Naive thymus-derived CD8-positive, alpha-beta T cell (primary cell): ENCODE results near the gene RASD1. TPM values are rescaled to one million over a fixed set of nuclear protein-coding genes. Genes with fewer than 3 reads are reported as not detected.

Experiments
- ATAC-seq, 2 donors: fragments of 150-1000 bp; cut with Tn5 transposase in 1 of 2; sonication (Bioruptor Pico), chemical (Tn5 transposase) in 1 of 2; 1 replicate in 1 of 2; 2 replicates in 1 of 2; pipeline ENCODE4 v1.10.0; 2021; ENCODE audit warnings: mild to moderate bottlenecking in 2 of 2, moderate library complexity in 2 of 2
- POLR2A ChIA-PET: fragments of 350-600 bp; sonication (Branson Sonifier 250); formaldehyde crosslinking; loops from one replicate; lab custom pipeline; 2021; ENCODE audit warnings: antibody characterized with exemption; lab: Charles Lee
- DNase-seq, 10 donors: peaks; one replicate each; pipeline versions ENCODE4 v3.0.0 to v3.0.0-alpha.2; 2020 to 2022
- H3K27ac Mint-ChIP-seq, 10 donors: one replicate each; pipeline ENCODE4 v1.8.0; 2020 to 2022; ENCODE audit warnings: mild to moderate bottlenecking in 10 of 10, mixed read lengths in 10 of 10, moderate library complexity in 4 of 10, inconsistent platforms in 1 of 10
- H3K27me3 Mint-ChIP-seq, 5 donors: one replicate each; pipeline ENCODE4 v1.8.0; 2021 to 2022; ENCODE audit warnings: mixed read lengths in 5 of 5
- H3K36me3 Mint-ChIP-seq, 3 donors: one replicate each; pipeline ENCODE4 v1.8.0; 2020 to 2022; ENCODE audit warnings: mixed read lengths in 3 of 3, mild to moderate bottlenecking in 2 of 3, inconsistent platforms in 1 of 3
- H3K4me1 Mint-ChIP-seq, 4 donors: one replicate each; pipeline ENCODE4 v1.8.0; 2021 to 2022; ENCODE audit warnings: mixed read lengths in 4 of 4
- H3K4me3 Mint-ChIP-seq, 10 donors: one replicate each; pipeline ENCODE4 v1.8.0; 2020 to 2022; ENCODE audit warnings: mild to moderate bottlenecking in 10 of 10, mixed read lengths in 10 of 10, moderate library complexity in 6 of 10, inconsistent platforms in 1 of 10
- H3K9me3 Mint-ChIP-seq, 9 donors: one replicate each; pipeline ENCODE4 v1.8.0; 2020 to 2022; ENCODE audit warnings: mixed read lengths in 9 of 9, mild to moderate bottlenecking in 3 of 9, inconsistent platforms in 1 of 9, moderate library complexity in 1 of 9
- polyA plus RNA-seq, 3 donors: library from polyadenylated mRNA; unstranded; fragments of 300-500 nt; fragmentation: Illumina TruSeq; gene quantifications; one replicate each; pipeline ENCODE4 v1.2.3, GENCODE V29; 2021
- total RNA-seq, 8 experiments: library from RNA in 2 of 8; stranded (reverse) in 2 of 8; gene quantifications; one replicate each; pipeline ENCODE4 v1.2.3 and lab custom pipeline; 2021 to 2026

The RASD1 gene, protein sequence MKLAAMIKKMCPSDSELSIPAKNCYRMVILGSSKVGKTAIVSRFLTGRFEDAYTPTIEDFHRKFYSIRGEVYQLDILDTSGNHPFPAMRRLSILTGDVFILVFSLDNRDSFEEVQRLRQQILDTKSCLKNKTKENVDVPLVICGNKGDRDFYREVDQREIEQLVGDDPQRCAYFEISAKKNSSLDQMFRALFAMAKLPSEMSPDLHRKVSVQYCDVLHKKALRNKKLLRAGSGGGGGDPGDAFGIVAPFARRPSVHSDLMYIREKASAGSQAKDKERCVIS
- total RNA-seq = 1 to 10 TPM; 2.8 to 4.2 TPM
- under 1 TPM; 0.23 to 0.54 (median 0.35) TPM for polyA plus RNA-seq
- total RNA-seq (lab: John Stamatoyannopoulos, UW) = 0.71 to 7.0 (median 1.8) reads per million in 6 experiments

DNA sequence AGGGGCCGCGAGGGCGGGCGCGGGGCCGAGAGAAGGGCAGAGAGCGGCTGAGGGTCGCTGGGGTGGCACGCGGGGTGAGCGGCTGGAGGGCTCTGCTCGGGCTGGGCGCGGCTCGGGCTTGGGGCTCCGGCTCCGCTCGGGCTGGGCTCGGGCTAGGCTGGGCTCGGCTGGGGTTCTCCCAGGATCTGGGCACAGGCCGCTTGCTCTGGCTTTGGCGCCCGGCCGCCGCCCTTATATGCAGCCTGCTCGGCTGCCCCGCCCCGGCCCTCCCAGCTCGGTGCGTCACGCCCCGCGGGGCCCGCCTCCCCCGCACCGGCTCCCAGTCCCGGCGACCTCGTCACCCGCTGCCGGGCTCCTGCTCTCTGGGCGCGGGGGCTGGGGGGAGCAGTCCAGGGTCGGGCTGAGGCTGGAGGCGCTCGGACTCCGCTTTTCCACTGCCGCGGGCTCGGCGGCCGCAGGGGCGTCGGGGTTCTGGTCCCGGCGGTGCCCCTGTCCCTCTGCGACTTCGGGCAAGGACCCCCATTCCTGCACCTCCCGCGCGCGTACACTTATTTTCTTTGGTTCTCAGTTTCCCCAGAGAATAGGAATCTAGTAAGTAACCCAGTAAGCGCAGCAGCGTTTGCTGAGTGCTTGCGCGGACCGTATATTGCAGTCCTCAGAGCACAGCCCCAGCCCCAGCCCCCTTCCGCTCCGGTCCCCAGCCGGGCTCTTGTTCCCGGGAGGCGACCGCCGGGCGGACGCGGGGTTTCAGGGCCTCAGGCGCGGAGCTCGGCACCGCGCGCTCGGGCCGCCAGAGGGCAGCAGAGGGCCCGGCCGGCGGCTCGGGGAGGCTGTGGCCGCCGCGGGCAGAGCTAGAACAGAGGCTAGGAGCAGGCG is at the start of gene RASD1:
Gene RASD1 (minus strand): TSS at position 207 of the 876 bp plus-strand sequence. CDS start 214 bp downstream, outside the sequence.
- H3K4me3 Mint-ChIP-seq = peak within 1 kb of the TSS; percentile 65 to 95 (median 85)
- DNase-seq = peak; percentile 58 to 81 (median 78)
- peak within 1 kb of the TSS in 4 of 10 donors; percentile 34 to 90 (median 66) for H3K27ac Mint-ChIP-seq
- peak; percentile 80 to 82 for ATAC-seq
- peaks cover 6 to 19% (median 14%) of the 10 kb centered on the region in 4 donors for H3K4me1 Mint-ChIP-seq
- POLR2A ChIA-PET = interaction anchor here (0.9 to 2.3 kb wide), 8 partner anchors 9 to 141 kb away, joined by 3 to 15 read pairs (median 4); partner anchors contain the start of gene PEMT
- H3K9me3 Mint-ChIP-seq = no peaks in the 10 kb centered on the region
- H3K36me3 Mint-ChIP-seq = peaks cover 0 to 11% (median 0%) of the 10 kb centered on the region in 3 donors
- H3K27me3 Mint-ChIP-seq = peaks cover 2 to 9% (median 7%) of the 10 kb centered on the region in 5 donors

DNA sequence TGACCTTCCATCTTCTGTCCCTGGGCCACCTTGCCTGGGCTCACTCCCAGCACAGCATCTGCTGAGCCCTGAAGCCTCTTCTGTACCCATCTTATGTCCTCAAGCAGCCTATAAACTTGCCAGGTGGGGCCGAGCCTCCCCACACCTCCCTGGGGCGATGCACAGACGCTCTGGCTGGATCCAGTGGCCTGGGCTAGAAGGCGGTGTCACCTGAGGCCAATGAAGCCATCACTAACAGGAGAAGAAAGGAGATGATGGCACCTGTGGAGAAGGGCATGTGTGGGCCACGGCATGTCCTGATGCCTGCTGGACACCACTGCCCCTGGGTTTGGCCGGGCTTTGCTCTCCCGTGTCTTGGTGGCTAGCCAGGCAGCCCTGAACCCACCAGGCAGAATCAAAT is 49.8 kb upstream of the RASD1 start:
- POLR2A ChIA-PET = no interaction called here
- Mint-ChIP-seq H3K36me3 (no peaks in the 10 kb centered on the region), H3K4me3 (no peak overlapping the region), H3K9me3 (peaks cover 0 to 1% (median 0%) of the 10 kb centered on the region in 9 donors), H3K27me3 (no peaks in the 10 kb centered on the region), H3K27ac (peak overlapping the region in 4 of 10 donors; percentile 17 to 73 (median 32)), H3K4me1 (peaks cover 0 to 2% (median 0%) of the 10 kb centered on the region in 4 donors)
- DNase-seq = no peak
- no peak for ATAC-seq

DNA sequence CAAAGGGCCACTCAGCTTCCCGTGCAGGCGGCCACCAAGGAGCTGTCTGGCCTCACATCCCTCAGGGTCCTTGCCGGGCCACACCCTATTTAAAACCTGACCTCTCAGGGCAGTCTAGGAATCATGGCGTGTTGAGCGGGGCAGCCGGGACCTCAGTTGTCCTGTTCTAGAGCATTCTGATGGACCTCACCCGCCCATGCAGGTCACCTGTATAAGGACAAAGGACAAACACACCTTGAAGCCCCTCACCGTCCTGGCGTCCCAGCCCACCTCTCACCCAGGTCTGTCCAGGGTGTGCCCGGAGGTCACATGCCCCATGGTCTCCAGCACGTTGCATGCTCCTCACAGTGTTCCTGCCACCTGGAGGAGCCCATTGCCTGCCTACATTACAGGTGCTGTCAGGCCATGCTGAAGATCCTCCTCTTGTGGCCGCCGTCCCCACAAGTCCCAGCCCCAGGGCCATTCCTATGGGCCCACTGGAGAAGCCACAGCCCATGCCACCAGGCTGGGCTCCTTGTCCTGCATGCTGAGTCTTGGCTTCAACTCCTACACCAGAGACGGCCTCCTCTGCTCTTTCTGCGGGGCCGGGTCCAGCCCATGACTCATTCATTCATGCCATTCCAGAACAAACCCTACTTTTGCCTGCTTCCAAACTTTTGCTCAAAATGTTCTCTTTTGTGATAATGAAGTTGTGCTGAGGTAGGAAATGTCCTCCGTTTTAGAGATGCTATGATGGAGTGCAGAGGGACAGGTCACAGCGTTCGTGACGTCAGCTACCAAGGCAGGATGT is 49.0 kb upstream of the RASD1 start:
- Mint-ChIP-seq H3K4me1 (peaks cover 0 to 2% (median 0%) of the 10 kb centered on the region in 4 donors), H3K27ac (peak overlapping the region in 2 of 10 donors; percentile 19 to 83), H3K27me3 (no peaks in the 10 kb centered on the region), H3K9me3 (peaks cover 0 to 1% (median 0%) of the 10 kb centered on the region in 9 donors), H3K36me3 (no peaks in the 10 kb centered on the region), H3K4me3 (no peak overlapping the region)
- POLR2A ChIA-PET = no interaction called here
- DNase-seq = no peak
- no peak for ATAC-seq

DNA sequence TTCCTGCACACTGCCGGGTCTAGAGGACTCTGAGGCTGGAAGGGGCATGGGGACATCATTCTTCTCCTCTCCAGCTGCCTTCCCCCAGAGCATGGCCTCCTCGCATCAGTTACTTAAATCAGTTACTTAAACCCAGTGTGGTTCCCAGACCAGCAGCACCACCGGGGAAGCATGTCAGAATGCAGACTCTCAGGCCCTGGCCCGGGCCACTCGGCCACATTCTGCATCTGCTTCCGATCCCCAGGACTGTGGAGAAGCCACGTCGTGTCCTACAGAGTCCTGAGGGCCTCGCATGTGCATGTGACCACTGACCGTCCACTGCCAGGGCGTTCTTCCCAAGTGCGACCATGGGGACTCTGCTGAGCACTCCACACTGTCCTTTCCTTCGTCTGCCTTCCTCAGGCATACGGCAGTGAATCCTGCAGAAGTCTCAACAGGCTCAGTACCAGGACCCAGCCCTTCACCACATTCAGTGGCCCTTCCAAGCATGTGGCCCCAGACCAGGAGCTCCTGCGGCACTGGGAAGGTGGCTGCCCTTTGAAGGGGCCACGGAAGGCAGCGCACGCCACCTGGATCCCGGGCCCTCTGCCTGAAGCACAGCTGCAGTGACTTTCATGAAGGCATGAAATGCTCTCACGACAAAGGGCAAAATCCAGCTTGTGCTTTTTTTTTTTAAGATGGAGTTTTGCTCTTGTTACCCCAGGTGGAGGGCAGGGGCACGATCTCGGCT is 46.9 kb upstream of the RASD1 start:
- H3K9me3 Mint-ChIP-seq = peaks cover 0 to 1% (median 0%) of the 10 kb centered on the region in 9 donors
- no peak overlapping the region for H3K4me3 Mint-ChIP-seq
- no peaks in the 10 kb centered on the region for H3K27me3 Mint-ChIP-seq
- H3K27ac Mint-ChIP-seq = no peak overlapping the region
- no peaks in the 10 kb centered on the region for H3K36me3 Mint-ChIP-seq
- ATAC-seq (no peak), DNase-seq (peak in 1 of 10 donors; percentile 58)
- H3K4me1 Mint-ChIP-seq = peaks cover 0 to 2% (median 0%) of the 10 kb centered on the region in 4 donors
- POLR2A ChIA-PET = no interaction called here

DNA sequence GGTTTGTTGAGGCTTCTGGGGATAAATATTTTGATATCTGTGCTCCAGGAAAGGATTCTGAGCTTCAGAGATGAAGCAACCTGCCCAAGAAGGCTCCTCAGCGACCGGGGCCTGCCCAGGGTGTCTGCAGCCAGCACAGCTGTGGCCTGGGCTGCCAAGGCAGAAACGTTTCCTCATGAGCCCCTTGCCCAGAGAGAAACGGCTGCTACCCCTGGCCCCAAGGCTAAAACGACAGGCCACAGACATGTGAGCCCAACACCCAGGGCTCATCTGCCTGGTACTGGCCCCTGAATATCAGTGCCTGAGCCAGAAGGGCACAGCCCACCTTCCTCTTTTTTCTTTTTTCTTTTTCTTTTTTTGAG is 45.4 kb upstream of the RASD1 start:
- POLR2A ChIA-PET = interaction anchor here (0.6 kb wide), 1 partner anchor 279 kb away, joined by 5 read pairs; no protein-coding TSS in a partner anchor
- Mint-ChIP-seq H3K27me3 (no peaks in the 10 kb centered on the region), H3K4me3 (no peak overlapping the region), H3K4me1 (no peaks in the 10 kb centered on the region), H3K9me3 (no peaks in the 10 kb centered on the region), H3K36me3 (no peaks in the 10 kb centered on the region), H3K27ac (no peak overlapping the region)
- DNase-seq = peak in 1 of 10 donors; percentile 41
- no peak for ATAC-seq

DNA sequence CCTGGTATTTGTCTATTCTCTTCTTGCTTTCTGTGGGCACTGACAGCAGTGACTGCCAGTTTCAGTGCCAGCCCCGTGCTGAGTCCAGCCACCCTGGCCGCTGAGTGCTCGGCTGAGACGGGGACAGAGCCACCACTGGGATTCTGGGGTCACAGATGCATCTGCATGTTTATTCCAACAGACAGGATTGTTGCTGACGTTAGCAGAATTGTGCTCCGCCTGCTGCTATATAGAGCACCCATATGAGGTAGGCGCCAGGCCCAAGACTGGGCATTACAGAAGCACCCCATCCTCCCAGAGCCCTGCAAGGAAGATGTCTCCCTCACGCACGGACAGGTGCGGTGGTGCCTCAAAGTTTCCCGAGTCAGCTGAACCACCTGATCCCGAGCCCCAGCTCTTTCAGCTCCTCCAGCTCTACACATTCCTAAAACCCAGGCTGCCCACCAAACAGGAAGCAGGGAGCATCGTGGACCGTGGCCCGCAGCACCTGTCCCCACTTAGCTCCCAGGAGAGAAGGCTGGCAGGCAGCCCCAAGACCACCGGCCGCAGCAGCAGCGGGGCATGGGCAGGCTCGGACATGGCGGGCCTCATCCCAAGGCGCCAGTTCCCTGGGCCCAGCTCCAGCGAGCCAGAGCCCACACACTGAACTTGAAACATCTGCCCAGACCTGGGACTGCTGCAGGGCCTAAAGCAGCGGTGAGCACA is 44.9 kb upstream of the RASD1 start:
- Mint-ChIP-seq H3K4me3 (no peak overlapping the region), H3K9me3 (no peaks in the 10 kb centered on the region)
- DNase-seq = peak in 1 of 10 donors; percentile 35

DNA sequence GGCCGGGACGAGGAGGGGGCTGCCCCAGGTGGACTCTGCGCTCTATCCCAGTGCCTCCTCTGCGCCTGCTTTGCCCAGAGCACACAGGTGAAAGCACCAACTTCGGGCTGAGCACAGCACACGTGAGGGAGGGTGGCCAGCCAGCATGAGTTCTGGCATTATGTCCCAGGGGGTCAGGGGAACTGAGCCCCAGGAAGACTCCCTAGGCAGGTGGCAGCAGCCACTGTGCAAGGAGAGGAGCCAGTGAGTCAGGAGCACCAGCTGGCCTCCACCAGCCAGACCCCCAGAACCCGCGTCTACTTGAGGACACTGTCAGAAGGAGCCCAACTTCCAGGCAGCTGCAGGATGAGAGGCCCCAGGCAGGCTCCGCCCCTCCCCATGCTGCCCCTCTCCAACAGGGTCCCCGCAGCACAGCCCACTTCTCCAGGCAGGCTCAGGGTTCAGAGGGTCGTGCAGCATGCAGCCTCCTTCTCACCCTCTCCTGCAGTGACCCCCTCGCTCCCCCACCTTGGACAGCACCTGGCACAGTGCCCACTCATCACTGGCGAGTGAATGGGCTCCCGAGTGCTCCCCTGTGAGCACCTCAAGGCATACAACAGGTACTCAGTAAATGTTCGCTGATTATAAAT is 44.2 kb upstream of the RASD1 start:
- Mint-ChIP-seq H3K4me3 (no peak overlapping the region), H3K4me1 (no peaks in the 10 kb centered on the region), H3K27ac (no peak overlapping the region), H3K9me3 (no peaks in the 10 kb centered on the region), H3K36me3 (no peaks in the 10 kb centered on the region), H3K27me3 (no peaks in the 10 kb centered on the region)
- no peak for ATAC-seq
- DNase-seq = no peak
- POLR2A ChIA-PET = no interaction called here

More for the DNA sequence above, 44.9 kb upstream of the RASD1 start:
- POLR2A ChIA-PET = no interaction called here
- Mint-ChIP-seq H3K4me1 (no peaks in the 10 kb centered on the region), H3K27me3 (no peaks in the 10 kb centered on the region), H3K36me3 (no peaks in the 10 kb centered on the region), H3K27ac (no peak overlapping the region)
- ATAC-seq = no peak

DNA sequence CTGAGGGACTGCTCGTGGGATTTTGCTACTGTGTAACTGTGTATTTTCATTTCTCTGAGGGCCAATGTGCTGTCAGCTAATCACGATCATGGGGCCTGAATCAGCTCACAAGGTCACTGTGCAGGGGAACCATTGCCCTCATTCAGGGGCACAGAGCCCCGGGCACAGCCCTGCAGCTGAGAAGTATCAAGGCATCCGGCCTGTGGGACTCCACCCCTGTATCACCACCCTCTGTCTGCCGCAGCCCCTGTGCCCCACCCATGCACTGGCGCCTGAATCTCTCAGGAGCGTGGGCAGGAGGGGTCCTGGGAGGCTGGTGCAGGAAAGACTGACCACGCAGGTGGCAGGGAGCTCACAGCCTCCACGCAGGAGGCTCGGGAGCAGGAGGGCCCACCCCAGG is 43.4 kb upstream of the RASD1 start:
- DNase-seq (no peak), ATAC-seq (no peak)
- H3K27ac Mint-ChIP-seq = no peak overlapping the region
- no peak overlapping the region for H3K4me3 Mint-ChIP-seq
- H3K36me3 Mint-ChIP-seq = no peaks in the 10 kb centered on the region
- no peaks in the 10 kb centered on the region for H3K4me1 Mint-ChIP-seq
- H3K27me3 Mint-ChIP-seq = no peaks in the 10 kb centered on the region
- no peaks in the 10 kb centered on the region for H3K9me3 Mint-ChIP-seq
- POLR2A ChIA-PET = no interaction called here

DNA sequence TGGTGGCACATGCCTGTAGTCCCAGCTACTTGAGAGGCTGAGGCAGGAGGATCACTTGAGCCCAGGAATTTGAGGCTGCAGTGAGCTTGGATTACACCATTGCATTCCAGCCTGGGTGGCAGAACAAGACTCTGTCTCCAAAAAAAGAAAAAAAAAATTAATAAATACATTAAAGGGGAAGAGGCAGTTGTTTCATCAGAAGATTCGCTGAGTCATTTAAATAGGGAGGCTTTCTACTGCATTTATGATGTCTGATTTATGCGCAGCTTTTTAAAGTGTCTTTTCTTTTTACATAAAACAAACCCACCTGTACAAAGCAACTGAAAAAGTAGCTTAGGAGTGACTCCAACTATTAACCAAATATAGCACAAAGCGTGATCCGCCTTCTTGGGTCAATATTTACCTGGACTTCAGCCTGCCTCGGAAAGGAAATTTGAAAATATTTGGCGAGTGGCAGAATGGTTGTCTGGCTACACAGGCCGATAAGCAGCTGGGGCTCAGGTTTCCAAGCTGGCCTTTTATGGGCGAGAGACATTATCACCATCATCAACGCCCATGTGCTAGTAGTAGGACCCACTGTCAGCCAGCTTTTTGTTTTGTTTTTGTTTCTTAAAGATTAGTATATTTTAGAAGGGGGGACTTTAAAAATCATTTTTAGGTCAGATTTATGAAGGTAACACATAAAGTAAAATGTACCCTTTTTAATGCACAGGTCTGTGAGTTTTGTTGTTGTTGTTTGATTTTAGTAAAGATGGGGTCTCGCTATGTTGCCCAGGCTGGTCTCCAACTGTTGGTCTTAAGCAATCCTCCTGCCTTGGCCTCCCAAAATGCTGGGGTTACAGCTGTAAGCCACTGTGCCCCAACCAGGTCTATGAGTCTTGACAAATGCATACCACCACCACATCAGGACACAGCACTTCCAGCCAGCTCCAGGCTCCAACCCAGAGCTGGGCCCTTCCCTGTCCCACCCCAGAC is 42.5 kb upstream of the RASD1 start:
- Mint-ChIP-seq H3K9me3 (no peaks in the 10 kb centered on the region), H3K27me3 (no peaks in the 10 kb centered on the region), H3K27ac (peak overlapping the region in 1 of 10 donors; percentile 20), H3K4me1 (no peaks in the 10 kb centered on the region), H3K4me3 (no peak overlapping the region), H3K36me3 (no peaks in the 10 kb centered on the region)
- POLR2A ChIA-PET = no interaction called here
- ATAC-seq (no peak), DNase-seq (no peak)
